ENCODE results near the gene NEDD4L.

The NEDD4L gene

GRCh38 chr18:58087928-58088690, 44.1 kb downstream of the NEDD4L start:
- in situ Hi-C loops (cut with HindIII; ENCODE audit: low sequenced_read_pairs): no loop called here
- H3K4me3 ChIP-seq (ENCODE audit: low read depth, low read length): no peak overlapping the region
- no peak for TF ChIP-seq CTCF (IDR thresholded peaks at IDR 0.05; ENCODE audit: low read depth, low read length, missing control alignments)
- no peak for DNase-seq (ENCODE audit: low read depth)

- in situ Hi-C loops (cut with HindIII; ENCODE audit: low sequenced_read_pairs): no loop called here
- H3K4me3 ChIP-seq (ENCODE audit: low read depth, low read length): no peak overlapping the region
- DNase-seq (ENCODE audit: low read depth): no peak
- no peak for TF ChIP-seq CTCF (IDR thresholded peaks at IDR 0.05; ENCODE audit: low read depth, low read length, missing control alignments)
Observed at GRCh38 chr18:58088691-58089065, 44.7 kb downstream of the NEDD4L start.

GRCh38 chr18:58091099-58091611, 47.1 kb downstream of the NEDD4L start:
- H3K4me3 ChIP-seq (ENCODE audit: low read depth, low read length): no peak overlapping the region
- no peak for DNase-seq (ENCODE audit: low read depth)
- in situ Hi-C loops (cut with HindIII; ENCODE audit: low sequenced_read_pairs): no loop called here
- no peak for TF ChIP-seq CTCF (IDR thresholded peaks at IDR 0.05; ENCODE audit: low read depth, low read length, missing control alignments)

GRCh38 chr18:58093311-58093803, 49.3 kb downstream of the NEDD4L start:
- no peak for DNase-seq (ENCODE audit: low read depth)
- H3K4me3 ChIP-seq (ENCODE audit: low read depth, low read length): no peak overlapping the region
- in situ Hi-C loops (cut with HindIII; ENCODE audit: low sequenced_read_pairs): no loop called here
- no peak for TF ChIP-seq CTCF (IDR thresholded peaks at IDR 0.05; ENCODE audit: low read depth, low read length, missing control alignments)

GRCh38 chr18:58095222-58095621, 51.2 kb downstream of the NEDD4L start:
- no peak for TF ChIP-seq CTCF (IDR thresholded peaks at IDR 0.05; ENCODE audit: low read depth, low read length, missing control alignments)
- H3K4me3 ChIP-seq (ENCODE audit: low read depth, low read length): no peak overlapping the region
- no peak for DNase-seq (ENCODE audit: low read depth)
- in situ Hi-C loops (cut with HindIII; ENCODE audit: low sequenced_read_pairs): no loop called here

- in situ Hi-C loops (cut with HindIII; ENCODE audit: low sequenced_read_pairs): no loop called here
- no peak for DNase-seq (ENCODE audit: low read depth)
- TF ChIP-seq CTCF (IDR thresholded peaks at IDR 0.05; ENCODE audit: low read depth, low read length, missing control alignments): no peak
- no peak overlapping the region for H3K4me3 ChIP-seq (ENCODE audit: low read depth, low read length)
Observed at GRCh38 chr18:58095655-58096054, 51.6 kb downstream of the NEDD4L start.

Measured in astrocyte of the cerebellum (primary cell).